Mesenchymal stem cell (in vitro differentiated cells and primary cell): ENCODE data around the gene ATAD3A.
"Not testable (repeated sequence)": the region's sequence is repeated elsewhere in the genome, so short reads cannot be mapped to it uniquely, and the experiment has no call there.

Experiments used
- DNase-seq: peaks from one replicate; pipeline ENCODE4 v3.0.0-alpha.2; 2013
- H2AFZ ChIP-seq: one replicate; pipeline ENCODE4 v1.6.1; 2013; ENCODE audit warnings: low read depth, mild to moderate bottlenecking, control low read depth, inconsistent platforms, low read length, moderate library complexity
- H2AK5ac ChIP-seq: 2 replicates; pipeline ENCODE4 v1.6.1; 2013; ENCODE audit warnings: low read length, moderate library complexity, mild to moderate bottlenecking, inconsistent platforms; ENCODE audit not compliant: severe bottlenecking
- H2BK120ac ChIP-seq: one replicate; pipeline ENCODE4 v1.6.1; 2013; ENCODE audit warnings: low read depth, mild to moderate bottlenecking, inconsistent platforms, low read length, moderate library complexity
- H2BK12ac ChIP-seq, 2 experiments: one replicate each; pipeline ENCODE4 v1.6.1; 2013; ENCODE audit warnings: inconsistent platforms in 2 of 2, low read length in 2 of 2, mild to moderate bottlenecking in 2 of 2, moderate library complexity in 2 of 2, control low read depth in 1 of 2
- H2BK15ac ChIP-seq: one replicate; pipeline ENCODE4 v1.6.1; 2013; ENCODE audit warnings: mild to moderate bottlenecking, low read depth, inconsistent platforms; ENCODE audit not compliant: poor library complexity, severe bottlenecking
- H2BK5ac ChIP-seq: 2 replicates; pipeline ENCODE4 v1.6.1; 2013; ENCODE audit warnings: low read depth, mild to moderate bottlenecking, low read length, control low read depth, inconsistent platforms; ENCODE audit not compliant: poor library complexity, severe bottlenecking
- H3K14ac ChIP-seq, 2 experiments: one replicate each; pipeline ENCODE4 v1.6.1; 2013; ENCODE audit warnings: inconsistent platforms in 2 of 2, low read length in 2 of 2, control low read depth in 1 of 2, mild to moderate bottlenecking in 1 of 2, moderate library complexity in 1 of 2
- H3K18ac ChIP-seq, 2 experiments: one replicate each; pipeline ENCODE4 v1.6.1; 2013; ENCODE audit warnings: inconsistent platforms in 2 of 2, low read length in 2 of 2, control low read depth in 1 of 2, low read depth in 1 of 2, mild to moderate bottlenecking in 1 of 2
- H3K23ac ChIP-seq, 2 experiments: one replicate each; pipeline ENCODE4 v1.6.1; 2013; ENCODE audit warnings: inconsistent platforms in 2 of 2, low read length in 2 of 2, mild to moderate bottlenecking in 2 of 2, moderate library complexity in 2 of 2, control low read depth in 1 of 2
- H3K27ac ChIP-seq: 2 replicates; pipeline ENCODE4 v1.5.1; 2013; ENCODE audit warnings: mild to moderate bottlenecking, moderate library complexity, low read length, control low read depth, inconsistent platforms; ENCODE audit not compliant: poor library complexity, severe bottlenecking
- H3K27me3 ChIP-seq, 2 experiments: 2 replicates each; pipeline versions ENCODE4 v1.6.1 to v1.7.0; 2013; ENCODE audit warnings: low read length in 2 of 2, mild to moderate bottlenecking in 2 of 2, moderate library complexity in 2 of 2, control low read depth in 1 of 2, inconsistent platforms in 1 of 2; ENCODE audit not compliant: control insufficient read depth in 1 of 2, insufficient read depth in 1 of 2
- H3K36me3 ChIP-seq, 2 experiments: 2 replicates each; pipeline versions ENCODE4 v1.6.1 to v1.7.0; 2013; ENCODE audit warnings: low read length in 2 of 2, control low read depth in 1 of 2, inconsistent platforms in 1 of 2, low read depth in 1 of 2, mild to moderate bottlenecking in 1 of 2; ENCODE audit not compliant: insufficient read depth in 2 of 2, control insufficient read depth in 1 of 2
- H3K4ac ChIP-seq, 2 experiments: one replicate each; pipeline ENCODE4 v1.6.1; 2013; ENCODE audit warnings: inconsistent platforms in 2 of 2, low read length in 2 of 2, mild to moderate bottlenecking in 2 of 2, moderate library complexity in 2 of 2, control low read depth in 1 of 2, low read depth in 1 of 2
- H3K4me1 ChIP-seq: 2 replicates; pipeline ENCODE4 v1.6.1; 2013; ENCODE audit warnings: low read depth, low read length, control low read depth; ENCODE audit not compliant: control insufficient read depth, insufficient read depth
- H3K4me2 ChIP-seq: 2 replicates; pipeline ENCODE4 v1.6.1; 2013; ENCODE audit warnings: low read length, mild to moderate bottlenecking, inconsistent platforms; ENCODE audit not compliant: poor library complexity, severe bottlenecking
- H3K4me3 ChIP-seq, 2 experiments: 2 replicates each; pipeline versions ENCODE4 v1.5.1 to v1.7.0; 2013; ENCODE audit warnings: low read length in 2 of 2, mild to moderate bottlenecking in 2 of 2, control low read depth in 1 of 2, low read depth in 1 of 2; ENCODE audit not compliant: insufficient read depth in 1 of 2
- H3K79me1 ChIP-seq: replicated peaks from 2 replicates; pipeline ENCODE4 v1.6.1; 2013; ENCODE audit warnings: mild to moderate bottlenecking, control low read depth, low read length, inconsistent platforms; ENCODE audit not compliant: poor library complexity, severe bottlenecking
- H3K9ac ChIP-seq: 2 replicates; pipeline ENCODE4 v1.7.0; 2013; ENCODE audit warnings: mild to moderate bottlenecking, low read length, moderate library complexity
- H3K9me3 ChIP-seq: 2 replicates; pipeline ENCODE4 v1.7.0; 2013; ENCODE audit warnings: mild to moderate bottlenecking, low read length; ENCODE audit not compliant: control insufficient read depth
- H4K8ac ChIP-seq: one replicate; pipeline ENCODE4 v1.6.1; 2013; ENCODE audit warnings: inconsistent platforms, mild to moderate bottlenecking, low read length, moderate library complexity
- H4K91ac ChIP-seq: one replicate; pipeline ENCODE4 v1.6.1; 2013; ENCODE audit warnings: mild to moderate bottlenecking, low read length, inconsistent platforms
- WGBS: methylation state at CpG from one replicate; pipeline ENCODE4 v1.1.7; 2013; ENCODE audit warnings: mixed read lengths; 5-methylcytosine and 5-hydroxymethylcytosine counted together

ATAD3A gene

GRCh38 chr1:1556961-1557360 is 45.0 kb downstream of the ATAD3A start:
- H3K4me3 ChIP-seq, H3K18ac ChIP-seq, H3K23ac ChIP-seq, H3K27me3 ChIP-seq, H2AK5ac ChIP-seq, H2BK120ac ChIP-seq, H3K27ac ChIP-seq, H3K9me3 ChIP-seq, DNase-seq, H4K91ac ChIP-seq, H2AFZ ChIP-seq, H3K4ac ChIP-seq, H2BK5ac ChIP-seq, H2BK12ac ChIP-seq, H2BK15ac ChIP-seq, H3K14ac ChIP-seq, H3K9ac ChIP-seq, H4K8ac ChIP-seq, H3K4me2 ChIP-seq: not testable (repeated sequence)
- H3K79me1 ChIP-seq = peaks cover 41% of the 10 kb centered on the region
- 97% methylated on average over 10 of the region's 11 CpGs for WGBS
- H3K36me3 ChIP-seq = peaks cover 41 to 57% of the 10 kb centered on the region in 2 experiments
- H3K4me1 ChIP-seq = peaks cover 22% of the 10 kb centered on the region

- not testable (repeated sequence) for H2BK5ac ChIP-seq, H4K8ac ChIP-seq, H3K9me3 ChIP-seq, H3K9ac ChIP-seq, H2AK5ac ChIP-seq, DNase-seq, H3K27me3 ChIP-seq, H3K23ac ChIP-seq, H2AFZ ChIP-seq, H2BK12ac ChIP-seq, H3K27ac ChIP-seq, H4K91ac ChIP-seq, H2BK15ac ChIP-seq, H3K14ac ChIP-seq, H2BK120ac ChIP-seq, H3K18ac ChIP-seq, H3K4me2 ChIP-seq, H3K4me3 ChIP-seq, H3K4ac ChIP-seq
- Histone ChIP-seq H3K4me1 (peaks cover 17% of the 10 kb centered on the region), H3K36me3 (peaks cover 48 to 60% of the 10 kb centered on the region in 2 experiments), H3K79me1 (peaks cover 41% of the 10 kb centered on the region)
- 100% methylated on average over 7 of the region's 7 CpGs for WGBS
Measured at GRCh38 chr1:1557688-1558087, 45.7 kb downstream of the ATAD3A start.

GRCh38 chr1:1558591-1558990 is 46.6 kb downstream of the ATAD3A start:
- H3K36me3 ChIP-seq = peaks cover 57 to 68% of the 10 kb centered on the region in 2 experiments
- H3K14ac ChIP-seq = no peak overlapping the region
- no peak overlapping the region for H2BK120ac ChIP-seq
- no peak overlapping the region for H4K8ac ChIP-seq
- H3K4ac ChIP-seq = no peak overlapping the region
- no peak overlapping the region for H3K4me3 ChIP-seq
- no peaks in the 10 kb centered on the region for H3K27me3 ChIP-seq
- no peak overlapping the region for H3K4me2 ChIP-seq
- H2BK15ac ChIP-seq = no peak overlapping the region
- H3K9me3 ChIP-seq = no peaks in the 10 kb centered on the region
- no peak overlapping the region for H2AFZ ChIP-seq
- WGBS = 87% methylated on average over 4 of the region's 4 CpGs
- DNase-seq = no peak
- no peak overlapping the region for H2BK12ac ChIP-seq
- no peak overlapping the region for H2BK5ac ChIP-seq
- H3K27ac ChIP-seq = no peak overlapping the region
- H3K18ac ChIP-seq = no peak overlapping the region
- H3K9ac ChIP-seq = no peak overlapping the region
- peaks cover 17% of the 10 kb centered on the region for H3K4me1 ChIP-seq
- H2AK5ac ChIP-seq = no peak overlapping the region
- H3K23ac ChIP-seq = no peak overlapping the region
- H3K79me1 ChIP-seq = peaks cover 41% of the 10 kb centered on the region
- H4K91ac ChIP-seq = no peak overlapping the region

GRCh38 chr1:1559066-1559465 is 47.1 kb downstream of the ATAD3A start:
- 93% methylated on average over 17 of the region's 17 CpGs for WGBS
- H3K27ac ChIP-seq = no peak overlapping the region
- no peak overlapping the region for H3K9ac ChIP-seq
- H2BK15ac ChIP-seq = no peak overlapping the region
- no peak overlapping the region for H2AK5ac ChIP-seq
- H3K4me2 ChIP-seq = no peak overlapping the region
- H3K4ac ChIP-seq = no peak overlapping the region
- H2BK12ac ChIP-seq = no peak overlapping the region
- DNase-seq = no peak
- H2BK120ac ChIP-seq = no peak overlapping the region
- H3K23ac ChIP-seq = no peak overlapping the region
- H3K27me3 ChIP-seq = no peaks in the 10 kb centered on the region
- no peak overlapping the region for H4K91ac ChIP-seq
- no peak overlapping the region for H3K18ac ChIP-seq
- H3K4me3 ChIP-seq = no peak overlapping the region
- H2AFZ ChIP-seq = no peak overlapping the region
- peaks cover 16% of the 10 kb centered on the region for H3K4me1 ChIP-seq
- H3K14ac ChIP-seq = no peak overlapping the region
- peaks cover 37% of the 10 kb centered on the region for H3K79me1 ChIP-seq
- H4K8ac ChIP-seq = no peak overlapping the region
- H2BK5ac ChIP-seq = no peak overlapping the region
- no peaks in the 10 kb centered on the region for H3K9me3 ChIP-seq
- H3K36me3 ChIP-seq = peaks cover 62 to 70% of the 10 kb centered on the region in 2 experiments
